Liver (tissue), 3 donors: ENCODE results near the gene TXLNG.

Experiments
- CTCF ChIP-seq: fragments of 150-350 bp; IDR thresholded peaks from 2 replicates; pipeline ENCODE4 v1.5.1; 2017; ENCODE audit warnings: improper control_type of control experiment, low read depth, low read length; ENCODE audit not compliant: missing input control
- EGR1 ChIP-seq, 2 donors: IDR thresholded peaks; 2 replicates each; pipeline ENCODE4 v1.6.1; 2016 to 2018; ENCODE audit warnings: antibody characterized with exemption in 2 of 2, low read depth in 2 of 2
- FOXA1 ChIP-seq: IDR thresholded peaks from 2 replicates; pipeline ENCODE4 v1.6.1; 2016; ENCODE audit warnings: antibody characterized with exemption
- GABPA ChIP-seq, 2 donors: IDR thresholded peaks in 1 of 2; conservative IDR thresholded peaks in 1 of 2; 2 replicates each; pipeline ENCODE4 v1.6.1; 2016; ENCODE audit warnings: antibody characterized with exemption in 2 of 2, mild to moderate bottlenecking in 1 of 2, moderate library complexity in 1 of 2
- HNF4A ChIP-seq, 2 donors: conservative IDR thresholded peaks; 2 replicates each; pipeline ENCODE4 v1.6.1; 2016; ENCODE audit warnings: antibody characterized with exemption in 2 of 2, mild to moderate bottlenecking in 2 of 2
- JUND ChIP-seq, 2 donors: IDR thresholded peaks; 2 replicates each; pipeline ENCODE4 v1.6.1; 2016; ENCODE audit warnings: antibody characterized with exemption in 2 of 2
- MAX ChIP-seq: IDR thresholded peaks from 2 replicates; pipeline ENCODE4 v1.6.1; 2016; ENCODE audit warnings: antibody characterized with exemption
- REST ChIP-seq: IDR thresholded peaks from 2 replicates; pipeline ENCODE4 v1.6.1; 2016; ENCODE audit warnings: antibody characterized with exemption, mild to moderate bottlenecking
- RXRA ChIP-seq, 2 donors: IDR thresholded peaks; 2 replicates each; pipeline ENCODE4 v1.6.1; 2017 to 2018; ENCODE audit warnings: antibody characterized with exemption in 2 of 2, mild to moderate bottlenecking in 1 of 2
- SP1 ChIP-seq: IDR thresholded peaks from 2 replicates; pipeline ENCODE4 v1.6.1; 2018; ENCODE audit warnings: antibody characterized with exemption, mild to moderate bottlenecking
- YY1 ChIP-seq: IDR thresholded peaks from 2 replicates; pipeline ENCODE4 v1.6.1; 2016; ENCODE audit warnings: antibody characterized with exemption, mild to moderate bottlenecking
- ZBTB33 ChIP-seq: IDR thresholded peaks from 2 replicates; pipeline ENCODE4 v1.6.1; 2016; ENCODE audit warnings: antibody characterized with exemption
- donor health status: healthy.
- donor health status: healthy.

GRCh38 chrX:16788477-16788876 lies 2.2 kb downstream of the TXLNG start:
- no peak for TF ChIP-seq GABPA (IDR thresholded peaks at IDR 0.05 in 1 of 2, conservative IDR thresholded peaks at IDR 0.05 in 1 of 2)
- no peak for TF ChIP-seq CTCF
- TF ChIP-seq EGR1 (IDR thresholded peaks at IDR 0.05; ENCODE audit: low read depth in 2 of 2): no peak
- TF ChIP-seq SP1: no peak
- no peak for TF ChIP-seq MAX
- no peak for TF ChIP-seq YY1
- TF ChIP-seq HNF4A (conservative IDR thresholded peaks at IDR 0.05): no peak
- TF ChIP-seq REST: no peak
- no peak for TF ChIP-seq FOXA1
- TF ChIP-seq ZBTB33: no peak
- no peak for TF ChIP-seq JUND (IDR thresholded peaks at IDR 0.05)
- TF ChIP-seq RXRA (IDR thresholded peaks at IDR 0.05): no peak
